Stimulated activated naive CD8-positive, alpha-beta T cell treated with anti-CD3 and anti-CD28 coated beads, Interleukin-15, amount 100 ng/mL, for 72 hours (primary cell): ENCODE data around the gene PCID2.

Experiments
- ATAC-seq: fragments of 150-1000 bp; cut with Tn5 transposase; 2 replicates; pipeline ENCODE4 v1.10.0; 2021; ENCODE audit warnings: mild to moderate bottlenecking, moderate library complexity
- DNase-seq, 2 donors: peaks; one replicate each; pipeline ENCODE4 v3.0.0; 2021 to 2022
- H3K27ac Mint-ChIP-seq, 2 donors: one replicate each; pipeline ENCODE4 v1.8.0; 2022; ENCODE audit warnings: mild to moderate bottlenecking in 2 of 2, mixed read lengths in 2 of 2, moderate library complexity in 2 of 2
- H3K27me3 Mint-ChIP-seq: one replicate; pipeline ENCODE4 v1.8.0; 2022; ENCODE audit warnings: mixed read lengths
- H3K4me1 Mint-ChIP-seq: one replicate; pipeline ENCODE4 v1.8.0; 2022; ENCODE audit warnings: mild to moderate bottlenecking, mixed read lengths
- H3K4me3 Mint-ChIP-seq, 2 donors: one replicate each; pipeline ENCODE4 v1.8.0; 2022; ENCODE audit warnings: mild to moderate bottlenecking in 2 of 2, mixed read lengths in 2 of 2, moderate library complexity in 1 of 2
- H3K9me3 Mint-ChIP-seq, 2 donors: one replicate each; pipeline ENCODE4 v1.8.0; 2022; ENCODE audit warnings: mixed read lengths in 2 of 2

Gene PCID2

DNA sequence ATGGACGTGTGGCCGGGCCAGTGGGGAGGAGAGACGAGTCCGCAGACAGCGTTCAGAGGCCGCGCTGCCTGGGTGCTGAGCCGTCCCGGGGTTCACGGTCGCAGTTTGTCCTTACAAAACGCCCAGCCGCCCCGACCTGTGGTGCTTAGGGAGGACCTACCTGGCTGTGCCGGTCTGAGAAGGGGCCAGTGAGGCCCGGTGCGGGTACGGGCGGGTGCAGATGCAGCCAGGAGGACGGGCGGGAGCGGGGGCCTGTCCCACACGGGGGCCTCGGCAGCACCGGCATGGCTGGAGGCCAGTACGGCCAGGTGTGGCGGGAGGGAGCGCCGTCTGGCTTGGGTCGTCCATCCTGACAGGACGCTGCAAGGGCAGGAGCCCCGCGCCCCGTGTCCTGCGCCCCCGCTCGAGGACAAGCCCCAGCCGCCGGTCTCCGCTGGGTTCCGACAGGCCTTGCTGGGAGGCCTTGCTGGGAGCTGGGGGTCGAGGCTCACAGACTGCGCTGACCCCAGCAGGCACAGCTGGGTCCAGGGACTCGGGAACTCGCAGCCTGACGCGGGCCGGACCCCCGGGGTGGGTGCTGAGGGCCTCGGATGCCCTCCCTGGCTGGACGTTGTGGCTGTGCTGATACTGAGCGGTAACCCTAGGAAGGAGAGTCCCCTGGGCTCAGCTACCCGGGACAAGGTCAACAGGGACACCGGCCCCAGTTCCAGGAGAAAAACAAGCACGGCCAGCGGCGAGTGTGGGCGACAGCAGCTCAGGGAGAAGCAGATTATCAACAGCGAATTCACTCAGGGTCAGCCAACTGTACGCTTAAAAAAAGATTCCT lies 55.3 kb downstream of the PCID2 start:
- Mint-ChIP-seq H3K4me3 (peak overlapping the region; percentile 74 to 80), H3K4me1 (peaks cover 28% of the 10 kb centered on the region), H3K9me3 (peaks cover 21 to 24% of the 10 kb centered on the region in 2 donors), H3K27ac (peak overlapping the region; percentile 43 to 60), H3K27me3 (peaks cover 25% of the 10 kb centered on the region)
- peak; percentile 50 for ATAC-seq
- no peak for DNase-seq

DNA sequence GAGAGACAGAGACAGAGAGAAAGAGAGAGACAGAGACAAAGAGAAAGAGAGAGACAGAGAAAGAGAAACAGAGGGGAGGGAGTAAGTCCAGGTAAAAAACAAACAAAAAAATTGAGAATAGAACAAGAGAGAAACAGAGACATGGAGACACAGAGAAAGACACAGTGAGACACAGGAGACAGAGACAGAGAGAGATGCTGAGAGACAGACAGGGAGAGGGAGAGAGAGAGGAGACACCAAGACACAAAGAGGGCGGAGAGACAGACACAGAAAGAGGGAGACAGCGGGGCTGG lies 55.8 kb downstream of the PCID2 start:
- H3K4me1 Mint-ChIP-seq: peaks cover 28% of the 10 kb centered on the region
- ATAC-seq: no peak

DNA sequence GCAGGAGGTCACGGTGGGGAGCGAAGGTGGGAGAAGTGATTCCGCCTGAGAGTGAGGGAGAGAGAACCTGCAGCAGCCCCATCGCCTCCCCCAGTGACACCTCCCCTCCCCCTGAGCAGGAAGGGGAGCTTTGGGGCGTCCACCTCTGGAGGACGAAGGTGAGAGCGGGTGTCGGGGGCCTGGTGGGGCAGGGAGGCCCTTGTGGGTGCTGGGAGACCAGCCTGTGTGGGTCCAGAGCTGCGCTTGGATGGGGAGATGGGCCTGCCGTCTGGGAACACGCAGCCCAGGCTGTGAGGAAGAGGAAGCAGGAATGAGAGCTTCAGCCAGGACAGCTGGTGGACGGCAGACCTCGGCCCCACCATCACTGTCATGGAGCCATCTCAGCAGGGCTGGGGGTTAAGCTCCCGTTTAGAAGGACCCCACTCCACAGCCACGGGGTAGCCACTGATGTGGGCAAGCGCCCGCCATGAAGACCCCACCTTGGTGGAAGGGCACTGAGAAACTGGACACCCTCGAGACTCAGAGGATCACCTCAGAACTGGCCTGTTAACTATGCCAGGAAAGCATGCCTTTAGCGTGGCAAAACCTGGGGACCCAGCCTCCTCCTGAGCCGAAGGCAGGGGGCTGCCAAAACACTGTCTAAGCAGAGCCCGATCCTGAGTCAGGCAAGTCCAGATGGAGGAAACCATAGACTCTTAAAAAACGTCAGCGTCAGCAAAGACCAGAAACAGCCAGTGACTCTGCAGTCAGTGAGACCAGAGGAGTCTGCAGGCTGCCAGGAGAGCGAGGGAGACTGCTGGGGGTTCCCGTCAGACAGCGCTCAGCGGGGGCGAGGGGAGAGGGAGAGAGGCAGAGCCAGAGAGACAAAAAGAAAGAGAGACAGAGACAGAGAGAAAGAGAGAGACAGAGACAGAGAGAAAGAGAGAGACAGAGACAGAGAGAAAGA lies 56.5 kb downstream of the PCID2 start:
- peak overlapping the region in 1 of 2 donors; percentile 44 for H3K27ac Mint-ChIP-seq
- H3K4me1 Mint-ChIP-seq: peaks cover 28% of the 10 kb centered on the region
- DNase-seq (no peak), ATAC-seq (peak; percentile 53)
- H3K27me3 Mint-ChIP-seq: peaks cover 30% of the 10 kb centered on the region
- H3K4me3 Mint-ChIP-seq: peak overlapping the region; percentile 74 to 80
- peaks cover 17 to 21% of the 10 kb centered on the region in 2 donors for H3K9me3 Mint-ChIP-seq

More for the DNA sequence above, 55.8 kb downstream of the PCID2 start:
- peak overlapping the region; percentile 74 to 80 for H3K4me3 Mint-ChIP-seq
- peak overlapping the region in 1 of 2 donors; percentile 0 for H3K27ac Mint-ChIP-seq
- H3K27me3 Mint-ChIP-seq: peaks cover 25% of the 10 kb centered on the region
- DNase-seq: no peak
- H3K9me3 Mint-ChIP-seq: peaks cover 21 to 23% of the 10 kb centered on the region in 2 donors

DNA sequence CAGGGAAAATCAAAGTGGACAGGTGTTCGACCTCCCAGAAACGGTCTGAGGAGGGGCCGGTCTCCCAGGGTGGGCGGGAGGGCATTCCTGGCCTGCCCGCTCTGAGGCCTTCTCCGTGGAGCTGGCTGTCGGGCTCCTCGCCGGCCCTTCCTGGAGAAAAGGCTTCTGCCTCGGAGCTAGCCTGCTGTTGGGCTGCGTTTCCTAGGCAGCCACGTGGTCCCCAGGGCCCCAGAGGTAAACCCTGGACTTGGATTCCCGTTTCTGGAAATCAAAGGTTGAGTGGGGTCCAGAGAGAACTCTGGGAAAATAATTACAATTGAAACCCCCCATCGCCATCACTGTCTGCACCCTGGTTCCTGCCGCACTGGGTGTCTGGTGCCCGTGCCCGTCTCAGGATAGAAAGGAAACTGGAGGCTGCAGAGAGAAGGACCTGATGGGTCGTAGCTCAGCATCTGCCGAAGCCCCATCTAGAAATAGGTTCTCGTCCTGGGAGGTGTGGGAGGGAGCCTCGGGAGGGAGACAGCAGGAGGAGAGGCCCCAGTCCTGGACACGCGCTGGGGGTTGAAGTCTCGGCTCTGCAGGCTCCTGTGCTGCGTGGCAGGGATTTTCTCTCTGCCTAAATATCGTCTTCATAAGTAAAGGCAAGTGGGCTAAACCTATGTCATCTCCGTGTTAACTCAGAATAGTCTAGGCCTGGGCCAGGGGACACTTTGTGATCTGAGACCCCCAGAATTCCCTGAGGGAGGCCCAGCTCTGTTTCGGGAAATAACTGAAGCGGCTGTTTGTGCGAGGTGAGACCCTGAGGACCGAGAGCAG lies 57.7 kb downstream of the PCID2 start:
- DNase-seq (no peak), ATAC-seq (no peak)
- Mint-ChIP-seq H3K4me1 (peaks cover 32% of the 10 kb centered on the region), H3K4me3 (peak overlapping the region in 1 of 2 donors; percentile 36), H3K27me3 (peaks cover 37% of the 10 kb centered on the region), H3K9me3 (peaks cover 10 to 12% of the 10 kb centered on the region in 2 donors), H3K27ac (peak overlapping the region in 1 of 2 donors; percentile 57)

DNA sequence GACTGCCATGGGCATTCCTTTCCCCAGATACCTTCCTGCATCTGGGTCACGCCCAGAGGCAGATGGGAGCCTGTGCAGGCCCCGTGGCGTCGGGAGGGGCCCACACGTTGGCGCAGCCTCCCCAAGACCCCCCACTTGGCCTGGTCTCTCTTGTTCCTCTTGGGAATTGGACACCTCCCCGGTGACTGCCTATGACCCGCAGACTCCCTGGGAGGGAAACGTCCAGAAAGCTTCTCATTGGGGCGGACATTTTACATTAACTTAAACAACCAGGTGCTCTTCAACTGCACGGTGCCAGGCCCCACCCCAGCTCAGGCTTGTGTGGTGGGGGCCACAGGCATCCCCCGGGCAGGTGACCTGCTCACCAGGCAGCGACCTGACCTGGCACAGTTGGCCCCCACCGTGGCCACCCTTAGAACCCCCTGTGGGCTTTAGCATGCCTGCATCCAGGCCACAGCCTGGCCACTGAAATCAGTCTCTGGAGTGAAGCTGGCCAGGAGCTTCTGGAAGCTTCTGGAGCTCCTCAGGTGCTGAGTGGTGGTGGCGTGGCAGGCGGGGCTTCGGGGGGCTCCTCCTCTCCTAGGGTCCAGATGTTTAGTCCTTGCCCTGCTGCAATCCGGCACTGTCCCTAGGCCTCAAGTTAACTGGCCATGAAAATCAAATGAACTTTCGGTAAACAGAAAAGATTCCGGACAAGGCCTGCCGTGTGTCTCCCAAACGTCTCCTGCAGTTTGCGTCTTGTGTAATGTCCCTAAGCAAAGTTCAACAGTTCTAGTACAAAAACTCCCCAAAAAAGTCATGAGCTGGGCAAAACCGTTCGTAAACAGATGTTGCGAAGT lies 58.5 kb downstream of the PCID2 start:
- no peak overlapping the region for H3K27ac Mint-ChIP-seq
- peaks cover 38% of the 10 kb centered on the region for H3K4me1 Mint-ChIP-seq
- peaks cover 2 to 4% of the 10 kb centered on the region in 2 donors for H3K9me3 Mint-ChIP-seq
- DNase-seq (no peak), ATAC-seq (no peak)
- H3K4me3 Mint-ChIP-seq: no peak overlapping the region
- H3K27me3 Mint-ChIP-seq: peaks cover 37% of the 10 kb centered on the region

DNA sequence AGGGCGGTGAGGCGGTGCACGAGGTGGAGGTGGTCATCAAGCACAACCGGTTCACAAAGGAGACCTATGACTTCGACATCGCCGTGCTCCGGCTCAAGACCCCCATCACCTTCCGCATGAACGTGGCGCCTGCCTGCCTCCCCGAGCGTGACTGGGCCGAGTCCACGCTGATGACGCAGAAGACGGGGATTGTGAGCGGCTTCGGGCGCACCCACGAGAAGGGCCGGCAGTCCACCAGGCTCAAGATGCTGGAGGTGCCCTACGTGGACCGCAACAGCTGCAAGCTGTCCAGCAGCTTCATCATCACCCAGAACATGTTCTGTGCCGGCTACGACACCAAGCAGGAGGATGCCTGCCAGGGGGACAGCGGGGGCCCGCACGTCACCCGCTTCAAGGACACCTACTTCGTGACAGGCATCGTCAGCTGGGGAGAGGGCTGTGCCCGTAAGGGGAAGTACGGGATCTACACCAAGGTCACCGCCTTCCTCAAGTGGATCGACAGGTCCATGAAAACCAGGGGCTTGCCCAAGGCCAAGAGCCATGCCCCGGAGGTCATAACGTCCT lies 59.4 kb downstream of the PCID2 start:
- DNase-seq (no peak), ATAC-seq (no peak)
- peaks cover 38% of the 10 kb centered on the region for H3K4me1 Mint-ChIP-seq
- H3K9me3 Mint-ChIP-seq: no peaks in the 10 kb centered on the region
- H3K27ac Mint-ChIP-seq: no peak overlapping the region
- no peak overlapping the region for H3K4me3 Mint-ChIP-seq
- H3K27me3 Mint-ChIP-seq: peaks cover 37% of the 10 kb centered on the region

DNA sequence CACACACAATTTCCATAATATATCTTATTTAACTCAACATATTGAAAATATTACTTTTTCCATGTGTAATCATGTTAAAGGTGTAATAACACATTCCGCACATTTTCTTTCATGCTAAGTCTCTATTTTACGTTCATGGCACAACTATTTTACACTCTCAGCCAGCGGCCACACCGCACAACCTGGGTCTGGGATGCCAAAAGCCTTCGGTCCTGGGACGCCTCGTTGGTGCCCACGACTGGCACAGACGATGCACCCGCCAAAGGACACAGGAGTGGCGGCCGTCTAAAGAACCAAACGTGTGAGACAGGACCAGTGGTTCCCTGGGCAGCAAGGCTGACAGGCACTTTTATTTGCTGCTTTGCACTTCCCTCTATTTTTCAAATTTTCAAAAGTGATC lies 60.1 kb downstream of the PCID2 start:
- Mint-ChIP-seq H3K4me1 (peaks cover 34% of the 10 kb centered on the region), H3K27me3 (peaks cover 37% of the 10 kb centered on the region), H3K9me3 (no peaks in the 10 kb centered on the region), H3K27ac (no peak overlapping the region), H3K4me3 (no peak overlapping the region)
- DNase-seq: no peak
- no peak for ATAC-seq

DNA sequence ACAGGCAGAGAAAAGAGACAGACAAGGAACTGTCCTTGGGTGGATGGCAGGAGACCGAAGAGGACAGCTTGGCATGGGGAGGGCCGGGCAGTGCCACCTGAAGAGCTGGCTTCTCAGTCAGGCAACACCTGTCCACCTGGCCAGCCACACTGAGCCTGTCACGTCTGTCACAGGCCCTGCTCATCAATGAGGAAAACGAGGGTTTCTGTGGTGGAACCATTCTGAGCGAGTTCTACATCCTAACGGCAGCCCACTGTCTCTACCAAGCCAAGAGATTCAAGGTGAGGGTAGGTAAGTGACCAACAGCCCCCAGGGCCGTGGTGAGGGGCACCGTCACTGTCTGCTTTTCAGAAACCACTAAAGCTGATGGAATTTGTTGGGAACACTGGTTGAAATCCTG lies 61.3 kb downstream of the PCID2 start:
- H3K27me3 Mint-ChIP-seq: peaks cover 26% of the 10 kb centered on the region
- H3K27ac Mint-ChIP-seq: no peak overlapping the region
- no peak overlapping the region for H3K4me3 Mint-ChIP-seq
- H3K4me1 Mint-ChIP-seq: peaks cover 22% of the 10 kb centered on the region
- DNase-seq: no peak
- no peaks in the 10 kb centered on the region for H3K9me3 Mint-ChIP-seq
- no peak for ATAC-seq

DNA sequence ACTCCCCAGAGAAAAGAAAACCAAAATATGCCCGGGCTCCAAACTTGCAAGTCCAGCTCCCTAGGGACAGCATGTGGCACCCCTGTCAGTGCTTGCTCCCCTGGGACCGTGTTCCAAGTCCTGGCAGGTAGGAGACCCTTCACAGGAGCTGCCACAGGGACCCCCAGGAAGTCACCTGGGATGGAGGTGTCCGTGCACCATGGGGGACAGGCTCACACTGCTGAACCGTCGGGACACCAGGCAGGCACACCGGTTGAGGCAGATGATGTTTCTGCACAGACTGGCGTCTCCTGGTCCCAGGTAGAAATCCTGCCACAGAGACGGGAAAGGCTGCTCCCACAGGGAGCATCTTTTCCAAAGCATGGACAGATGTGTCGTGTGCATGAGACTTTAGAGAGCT lies 61.7 kb downstream of the PCID2 start:
- Mint-ChIP-seq H3K27ac (no peak overlapping the region), H3K9me3 (no peaks in the 10 kb centered on the region), H3K4me1 (peaks cover 18% of the 10 kb centered on the region), H3K4me3 (no peak overlapping the region), H3K27me3 (peaks cover 22% of the 10 kb centered on the region)
- DNase-seq (no peak), ATAC-seq (no peak)

DNA sequence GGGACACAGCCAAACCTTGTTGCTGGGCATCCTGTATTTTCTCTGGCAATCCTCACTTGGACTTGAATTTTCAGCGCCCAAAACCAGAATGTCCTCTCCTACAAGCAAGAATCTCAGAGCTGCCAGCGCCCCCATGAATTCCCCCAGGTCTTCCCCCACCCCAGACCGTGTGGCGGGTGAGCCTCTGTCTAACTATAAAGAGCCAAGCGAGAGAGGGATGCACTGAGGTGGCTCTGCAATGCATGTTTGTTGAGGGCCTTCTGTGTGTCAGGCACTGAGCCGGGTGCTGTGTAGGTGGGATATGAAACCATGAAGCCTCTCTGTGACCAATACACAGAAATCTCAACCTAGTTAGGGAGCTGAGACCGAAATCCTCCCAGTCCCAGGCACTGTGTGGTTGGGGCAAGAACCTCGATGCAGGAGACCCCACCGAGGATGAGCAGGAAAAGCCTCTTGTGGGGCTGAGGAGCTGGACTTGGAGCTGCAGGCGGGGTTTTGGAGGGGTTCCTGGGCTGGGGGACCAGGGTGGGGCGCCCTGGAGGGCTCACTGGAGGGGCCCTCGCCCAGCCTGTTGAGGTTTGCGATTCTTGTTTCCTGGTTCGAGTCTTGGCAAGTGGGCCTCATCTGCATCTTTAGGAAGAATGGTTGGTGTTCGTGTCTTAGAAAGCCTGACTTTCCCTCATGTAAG lies 62.4 kb downstream of the PCID2 start:
- H3K4me3 Mint-ChIP-seq: no peak overlapping the region
- DNase-seq (no peak), ATAC-seq (no peak)
- peaks cover 15% of the 10 kb centered on the region for H3K27me3 Mint-ChIP-seq
- peaks cover 11% of the 10 kb centered on the region for H3K4me1 Mint-ChIP-seq
- no peaks in the 10 kb centered on the region for H3K9me3 Mint-ChIP-seq
- no peak overlapping the region for H3K27ac Mint-ChIP-seq

DNA sequence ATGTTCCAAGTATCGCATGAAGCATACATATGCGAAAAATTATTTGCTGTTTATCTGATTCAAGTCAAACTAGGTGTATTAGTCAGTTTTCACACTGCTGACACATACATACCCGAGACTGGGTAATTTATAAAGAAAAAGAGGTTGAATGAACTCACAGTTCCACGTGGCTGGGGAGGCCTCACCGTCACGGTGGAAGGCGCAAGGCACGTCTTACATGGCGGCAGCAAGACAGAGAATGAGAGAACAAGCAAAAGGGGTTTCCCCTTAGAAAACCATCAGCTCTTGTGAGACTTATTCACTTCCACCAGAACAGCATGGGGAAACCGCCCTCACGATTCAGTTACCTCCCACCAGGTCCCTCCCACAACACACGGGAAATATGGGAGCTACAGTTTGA lies 63.0 kb downstream of the PCID2 start:
- DNase-seq (no peak), ATAC-seq (peak; percentile 62)
- peaks cover 11% of the 10 kb centered on the region for H3K27me3 Mint-ChIP-seq
- no peak overlapping the region for H3K4me3 Mint-ChIP-seq
- peaks cover 10% of the 10 kb centered on the region for H3K4me1 Mint-ChIP-seq
- H3K9me3 Mint-ChIP-seq: no peaks in the 10 kb centered on the region
- no peak overlapping the region for H3K27ac Mint-ChIP-seq

DNA sequence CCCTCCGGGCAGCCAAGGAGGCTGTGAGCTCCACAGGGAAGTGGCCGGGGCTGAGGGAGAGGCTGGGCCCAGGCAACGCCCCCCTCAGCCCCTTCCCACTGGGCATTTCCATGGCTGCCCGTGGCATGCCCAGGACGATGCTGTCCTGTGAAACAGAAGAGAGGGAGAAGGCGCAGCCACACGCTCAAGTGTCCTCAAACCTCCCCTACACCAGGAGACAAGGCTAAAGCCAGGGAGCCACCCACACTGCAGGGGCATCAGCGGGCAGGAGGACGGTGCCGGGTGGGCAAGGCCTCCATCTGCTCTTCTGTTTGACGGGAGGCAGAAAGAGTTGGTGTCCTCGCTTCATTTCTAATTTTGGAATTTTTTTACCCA lies 64.2 kb downstream of the PCID2 start:
- Mint-ChIP-seq H3K4me3 (no peak overlapping the region), H3K4me1 (peaks cover 10% of the 10 kb centered on the region), H3K9me3 (no peaks in the 10 kb centered on the region), H3K27ac (no peak overlapping the region), H3K27me3 (peaks cover 11% of the 10 kb centered on the region)
- DNase-seq: no peak
- ATAC-seq: no peak

DNA sequence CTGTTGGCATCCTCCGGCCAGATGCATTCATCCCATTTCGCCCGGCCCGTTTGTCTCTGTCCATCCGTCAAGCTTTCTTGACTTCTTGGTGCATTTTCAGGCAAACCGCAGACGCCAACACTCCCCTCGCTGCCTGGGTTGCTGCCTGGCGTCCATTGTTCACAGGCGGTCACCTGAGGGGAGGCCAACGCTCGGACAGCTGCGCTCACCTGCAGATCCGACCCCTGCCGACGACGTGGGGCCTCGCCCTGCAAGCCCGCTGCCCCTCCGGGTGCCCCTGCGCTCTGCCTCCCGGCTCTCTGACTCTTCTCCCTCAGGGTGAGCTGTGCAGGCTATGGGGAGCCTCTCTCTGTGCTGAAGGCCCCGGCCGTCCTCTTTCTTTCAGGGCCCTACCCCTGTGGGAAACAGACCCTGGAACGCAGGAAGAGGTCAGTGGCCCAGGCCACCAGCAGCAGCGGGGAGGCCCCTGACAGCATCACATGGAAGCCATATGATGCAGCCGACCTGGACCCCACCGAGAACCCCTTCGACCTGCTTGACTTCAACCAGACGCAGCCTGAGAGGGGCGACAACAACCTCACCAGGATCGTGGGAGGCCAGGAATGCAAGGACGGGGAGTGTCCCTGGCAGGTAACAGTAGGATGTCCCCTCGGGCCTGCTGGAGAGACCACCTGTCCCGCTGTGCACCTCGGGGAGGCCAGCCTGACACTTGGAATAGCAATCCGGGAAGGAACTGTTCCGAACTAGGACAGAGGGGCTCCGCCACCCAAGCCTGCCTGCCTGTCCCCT lies 64.8 kb downstream of the PCID2 start:
- Mint-ChIP-seq H3K4me1 (peaks cover 10% of the 10 kb centered on the region), H3K27me3 (peaks cover 11% of the 10 kb centered on the region), H3K27ac (no peak overlapping the region), H3K9me3 (no peaks in the 10 kb centered on the region), H3K4me3 (no peak overlapping the region)
- no peak for DNase-seq
- no peak for ATAC-seq
